Measurements from ENCODE around the gene PIGB.
"Not testable (repeated sequence)": the region's sequence is repeated elsewhere in the genome, so short reads cannot be mapped to it uniquely, and the experiment has no call there.

The PIGB gene

DNA sequence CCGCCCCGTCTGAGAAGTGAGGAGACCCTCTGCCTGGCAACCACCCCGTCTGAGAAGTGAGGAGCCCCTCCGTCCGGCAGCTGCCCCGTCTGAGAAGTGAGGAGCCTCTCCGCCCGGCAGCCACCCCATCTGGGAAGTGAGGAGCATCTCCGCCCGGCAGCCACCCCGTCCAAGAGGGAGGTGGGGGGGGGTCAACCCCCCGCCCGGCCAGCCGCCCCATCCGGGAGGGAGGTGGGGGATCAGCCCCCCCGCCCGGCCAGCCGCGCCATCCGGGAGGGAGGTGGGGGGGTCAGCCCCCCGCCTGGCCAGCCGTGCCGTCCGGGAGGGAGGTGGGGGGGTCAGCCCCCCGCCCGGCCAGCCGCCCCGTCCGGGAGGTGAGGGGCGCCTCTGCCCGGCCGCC, 16.2 kb upstream of the PIGB start:
- not testable (repeated sequence) for DNase-seq (ENCODE audit: low read depth)

DNA sequence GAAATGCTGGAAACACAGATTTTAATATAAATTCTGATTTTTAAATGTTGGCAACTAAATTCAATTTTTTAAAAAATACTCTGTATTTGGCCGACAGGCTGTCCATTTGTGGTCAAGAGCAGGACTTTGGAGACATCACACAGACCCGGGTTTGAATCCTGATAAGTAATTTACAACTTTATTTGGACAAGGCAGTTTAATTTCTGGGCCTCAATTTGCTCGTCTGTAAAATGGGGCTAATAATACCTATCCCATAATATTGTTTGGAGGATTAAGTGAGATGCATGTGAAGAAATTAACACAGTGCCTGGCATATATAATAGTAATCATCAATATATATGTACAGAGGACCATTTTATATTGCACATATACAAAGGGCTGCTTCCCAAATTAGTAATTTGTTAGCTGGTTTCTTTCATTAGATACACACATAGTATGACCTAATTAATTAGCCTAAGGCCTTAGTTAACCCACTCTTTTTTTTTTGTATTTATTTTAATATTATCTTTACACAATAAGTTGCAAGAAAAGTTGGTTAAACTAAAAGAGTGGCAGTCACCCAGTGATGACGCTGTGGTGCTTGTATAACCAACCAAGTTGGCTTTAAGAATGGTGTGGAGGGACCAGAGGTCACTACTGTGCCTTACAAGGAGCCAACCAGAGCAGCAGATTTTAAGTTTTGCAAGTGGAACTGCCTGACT, 665 bp downstream of the PIGB start:
- DNase-seq (ENCODE audit: low read depth), result no peak

DNA sequence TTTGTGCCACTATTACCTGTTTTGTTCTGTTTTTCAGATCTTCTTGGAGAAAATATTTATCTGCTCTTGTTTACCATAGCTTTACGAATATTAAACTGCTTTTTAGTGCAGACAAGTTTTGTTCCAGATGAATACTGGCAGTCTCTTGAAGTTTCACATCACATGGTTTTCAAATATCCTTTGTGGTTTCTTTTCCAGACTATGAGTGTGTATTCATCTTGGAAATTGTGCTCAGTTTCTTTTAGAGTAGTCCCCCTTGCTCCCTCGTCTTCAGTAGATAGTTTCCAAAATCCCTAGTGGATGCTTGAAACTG, 1.2 kb downstream of the PIGB start:
- DNase-seq (ENCODE audit: low read depth), result no peak

DNA sequence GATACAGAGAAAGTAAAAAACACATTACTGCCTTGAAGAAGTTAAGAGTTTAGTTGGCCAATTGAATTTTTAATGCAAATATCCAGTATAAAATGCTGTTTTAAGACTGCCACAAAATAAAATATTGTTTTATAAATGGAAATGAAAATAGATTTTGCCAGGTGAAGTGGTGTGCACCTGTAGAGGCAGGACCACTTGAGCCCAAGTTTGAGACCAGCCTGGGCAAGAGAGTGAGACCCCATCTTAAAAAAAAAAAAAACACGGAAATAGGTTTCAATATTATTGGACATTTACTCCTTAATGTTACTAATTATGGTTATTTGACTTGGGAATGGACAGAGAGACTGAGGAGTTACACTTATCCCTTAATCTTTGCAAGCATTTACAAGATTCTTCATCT, 1.9 kb downstream of the PIGB start:
- no peak for DNase-seq (ENCODE audit: low read depth)

DNA sequence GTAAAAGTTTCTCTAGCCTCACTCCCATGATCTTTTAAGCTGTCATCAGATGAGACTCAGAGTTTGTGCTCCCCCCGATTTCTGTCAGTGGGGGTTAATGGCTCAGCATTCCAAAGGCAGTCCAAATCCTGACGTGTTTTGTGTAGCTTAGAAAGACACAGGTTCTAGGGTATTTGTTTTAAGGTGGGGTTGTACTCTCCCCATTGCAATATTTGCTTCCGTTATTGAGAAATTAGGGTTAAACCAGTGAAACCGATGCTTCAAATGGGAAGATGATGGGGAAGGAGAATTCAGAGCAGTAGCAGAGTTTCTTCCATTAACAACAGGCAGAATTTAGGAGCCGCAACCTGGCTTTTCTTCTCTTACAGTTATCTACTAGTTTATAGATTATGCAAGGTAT, 3.4 kb downstream of the PIGB start:
- DNase-seq (ENCODE audit: low read depth), result no peak

DNA sequence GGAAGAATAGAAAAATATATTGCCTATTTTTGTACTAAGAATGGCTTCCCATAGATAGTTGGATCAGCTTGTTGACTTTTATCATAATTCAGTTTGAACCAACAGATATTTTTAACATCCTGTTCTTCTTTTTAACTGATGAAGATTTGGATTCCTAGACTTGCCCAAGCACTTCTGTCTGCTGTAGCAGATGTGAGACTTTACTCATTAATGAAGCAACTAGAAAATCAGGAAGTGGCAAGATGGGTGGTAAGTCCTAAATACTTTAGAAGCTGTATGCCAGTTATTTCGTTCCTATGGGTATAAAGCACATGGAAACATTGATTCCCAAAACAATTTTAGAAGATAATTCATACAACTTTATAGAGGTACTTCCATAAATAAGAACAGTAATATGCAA, 8.4 kb downstream of the PIGB start:
- no peak for DNase-seq (ENCODE audit: low read depth)

DNA sequence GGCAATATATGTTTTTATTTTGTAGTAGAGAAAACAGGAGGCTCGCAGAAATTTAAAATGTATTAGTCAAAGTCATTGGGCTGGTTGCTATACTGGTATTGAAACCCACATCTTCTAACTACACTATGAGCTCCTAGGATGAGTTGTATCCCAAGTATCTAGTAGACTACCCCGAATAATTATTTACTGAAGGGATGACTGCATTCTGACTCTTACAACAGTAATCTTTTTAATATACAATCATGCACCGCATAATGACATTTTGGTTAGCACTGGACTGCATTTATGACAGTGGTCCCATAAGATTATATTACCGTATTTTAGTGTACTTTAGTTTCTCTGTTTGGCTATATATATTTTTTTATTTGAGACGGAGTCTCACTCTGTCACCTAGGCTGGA, 15.3 kb downstream of the PIGB start:
- no peak for DNase-seq (ENCODE audit: low read depth)

DNA sequence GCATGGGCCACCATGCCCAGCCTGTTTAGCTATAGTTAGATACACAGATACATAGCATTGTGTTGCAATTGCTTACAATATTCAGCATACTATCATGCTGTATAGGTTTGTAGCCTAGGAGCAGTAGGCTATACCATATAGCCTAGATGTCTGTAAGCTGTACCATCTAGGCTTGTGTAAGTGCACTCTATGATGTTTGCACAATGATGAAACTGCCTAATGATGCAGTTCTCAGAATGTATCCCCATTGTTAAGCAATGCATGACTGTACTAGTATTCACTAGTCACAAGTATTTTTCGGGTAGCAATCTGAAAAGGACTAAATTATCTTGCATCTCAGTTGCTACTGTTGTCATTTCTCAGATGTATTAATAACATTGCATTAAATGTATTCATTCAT, 16.0 kb downstream of the PIGB start:
- no peak for DNase-seq (ENCODE audit: low read depth)

DNA sequence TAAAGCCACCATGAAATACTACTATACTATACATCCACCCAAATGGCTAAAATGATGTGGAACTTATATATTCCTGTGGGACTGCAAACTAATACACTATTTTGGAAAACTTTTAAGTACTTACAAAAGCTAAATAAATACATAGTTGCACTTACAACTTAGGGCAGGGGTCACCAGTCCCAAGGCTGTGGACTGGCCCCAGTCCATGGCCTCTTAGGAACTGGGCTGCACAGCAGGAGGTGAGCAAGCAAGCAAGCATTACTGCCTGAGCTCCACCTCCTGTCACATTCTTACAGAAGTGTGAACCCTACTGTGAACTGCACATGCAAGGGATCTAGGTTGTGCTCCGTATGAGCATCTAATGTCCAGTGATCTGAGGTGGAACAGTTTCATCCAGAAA, 18.1 kb downstream of the PIGB start:
- no peak for DNase-seq (ENCODE audit: low read depth)

DNA sequence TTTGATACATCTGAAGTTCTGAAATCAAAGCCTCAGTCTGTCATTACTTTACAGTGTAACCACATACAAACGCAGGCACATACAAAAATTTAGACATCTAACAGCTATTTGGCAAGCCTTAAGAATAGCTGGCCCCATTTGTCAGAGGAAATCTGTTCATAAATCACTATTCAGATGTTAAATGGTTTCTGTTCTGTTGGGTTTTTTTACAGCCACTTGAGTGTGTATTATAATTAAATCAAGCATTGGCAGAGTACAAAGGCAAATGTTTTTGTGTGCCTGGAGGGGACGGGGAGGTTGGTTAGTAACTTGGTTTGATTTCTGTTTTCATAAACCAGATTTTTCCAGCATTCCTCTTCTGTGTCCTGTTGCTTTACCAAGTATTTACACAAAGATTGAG, 24.1 kb downstream of the PIGB start:
- no peak for DNase-seq (ENCODE audit: low read depth)

DNA sequence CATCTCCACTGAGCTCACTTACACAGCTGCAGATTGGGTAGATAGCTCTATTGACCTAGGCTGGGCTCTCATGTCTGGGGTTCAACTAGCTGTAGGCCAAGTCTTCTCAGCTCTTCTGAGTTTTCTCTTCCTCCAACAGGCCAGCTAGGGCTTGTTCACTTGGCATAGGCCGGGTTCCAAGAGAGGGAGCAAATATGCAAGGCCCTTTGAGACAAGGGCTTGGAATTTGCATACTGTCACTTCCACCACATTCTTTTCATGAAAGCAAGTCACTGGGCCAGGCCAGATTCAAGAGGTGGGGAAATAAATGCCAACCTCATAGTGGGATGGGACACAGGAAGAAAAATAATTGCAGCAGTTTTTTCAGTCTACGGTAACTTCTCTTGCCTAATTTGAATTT, 25.2 kb downstream of the PIGB start:
- DNase-seq (ENCODE audit: low read depth), result no peak

DNA sequence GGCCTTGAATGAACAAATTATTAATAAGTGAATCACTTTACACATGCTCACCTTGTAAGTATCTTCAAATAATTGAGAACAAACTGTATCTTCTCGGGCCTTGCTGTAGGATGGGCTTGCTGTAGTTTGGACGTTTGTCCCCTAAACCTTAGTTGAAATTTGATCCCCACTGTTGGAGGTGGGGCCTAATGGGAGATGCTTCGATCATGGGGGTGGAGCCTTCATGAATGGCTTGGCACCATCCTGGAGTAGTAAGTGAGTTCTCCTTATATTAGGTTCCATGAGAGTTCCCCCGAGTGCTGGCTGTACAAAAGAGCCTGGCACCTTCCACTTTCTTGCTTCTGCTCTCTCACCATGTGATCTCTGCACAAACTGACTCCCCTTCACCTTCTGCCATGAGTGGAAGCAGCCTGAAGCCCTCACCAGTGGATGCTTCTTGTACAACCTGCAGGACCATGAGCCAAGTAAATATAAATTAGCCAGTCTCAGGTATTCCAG, 29.3 kb downstream of the PIGB start:
- no peak for DNase-seq (ENCODE audit: low read depth)

DNA sequence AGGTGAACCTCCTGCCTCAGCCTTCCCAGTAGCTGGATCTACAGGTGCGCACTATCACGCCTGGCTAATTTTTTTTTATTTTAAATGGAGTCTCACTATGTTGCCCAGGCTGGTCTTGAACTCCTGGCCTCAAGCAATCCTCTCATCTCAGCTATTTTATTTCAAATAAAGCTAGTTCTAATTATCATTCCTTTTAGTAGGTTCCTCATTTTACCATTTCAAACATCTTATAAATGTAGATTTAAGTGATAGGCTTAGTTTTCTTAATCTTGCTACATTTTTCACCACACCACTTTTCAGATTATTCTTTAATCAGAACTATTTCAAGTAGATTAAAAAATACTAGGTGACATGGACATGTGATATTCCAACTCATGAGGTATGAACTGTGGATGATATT, 30.3 kb downstream of the PIGB start:
- no peak for DNase-seq (ENCODE audit: low read depth)

DNA sequence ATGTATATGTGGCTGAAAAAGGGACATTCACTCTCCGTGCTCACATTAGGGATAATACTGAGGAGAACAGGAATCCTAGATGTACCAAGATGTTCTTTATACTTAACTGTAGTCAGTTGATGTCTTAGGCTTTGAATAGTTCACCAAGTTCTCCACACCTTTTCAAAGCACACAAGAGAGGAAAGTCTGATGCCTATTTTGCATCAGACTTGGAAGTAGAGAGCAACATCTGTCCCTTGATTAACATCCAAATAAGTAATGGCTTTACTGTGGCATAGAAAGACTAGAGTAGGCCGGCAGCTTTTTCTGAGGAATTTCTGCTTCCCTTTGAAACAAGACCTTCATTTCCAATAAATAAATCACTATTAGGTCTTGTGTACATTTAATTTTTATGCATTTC, 34.0 kb downstream of the PIGB start:
- no peak for DNase-seq (ENCODE audit: low read depth)

DNA sequence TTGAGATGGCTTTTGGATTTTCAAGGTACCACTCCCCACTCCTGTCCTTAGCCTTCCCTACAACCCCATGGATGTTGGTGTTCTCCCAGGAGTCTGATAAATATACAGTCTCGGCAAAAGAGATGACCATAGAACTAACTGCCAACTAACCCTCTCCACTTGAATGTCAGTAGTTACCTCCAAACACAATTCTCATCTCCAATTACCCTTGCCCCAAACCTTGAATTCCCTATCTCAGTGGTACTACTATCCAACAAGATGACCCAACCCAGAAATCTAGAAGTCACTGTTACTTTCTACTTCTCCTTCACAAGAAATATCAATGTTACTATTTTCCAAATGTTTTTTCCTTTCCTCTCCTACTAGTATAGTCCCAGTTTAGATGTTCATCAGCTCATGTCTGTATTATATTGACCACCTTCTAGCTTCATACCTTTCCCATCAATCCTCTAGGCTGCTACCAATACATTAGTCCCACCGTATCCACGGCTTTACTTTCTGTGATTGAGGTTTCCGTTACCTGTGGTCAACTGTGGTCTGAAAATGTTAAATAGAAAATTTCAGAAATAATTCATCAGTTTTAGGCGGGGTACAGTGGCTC, 38.1 kb downstream of the PIGB start:
- DNase-seq (ENCODE audit: low read depth), result no peak

DNA sequence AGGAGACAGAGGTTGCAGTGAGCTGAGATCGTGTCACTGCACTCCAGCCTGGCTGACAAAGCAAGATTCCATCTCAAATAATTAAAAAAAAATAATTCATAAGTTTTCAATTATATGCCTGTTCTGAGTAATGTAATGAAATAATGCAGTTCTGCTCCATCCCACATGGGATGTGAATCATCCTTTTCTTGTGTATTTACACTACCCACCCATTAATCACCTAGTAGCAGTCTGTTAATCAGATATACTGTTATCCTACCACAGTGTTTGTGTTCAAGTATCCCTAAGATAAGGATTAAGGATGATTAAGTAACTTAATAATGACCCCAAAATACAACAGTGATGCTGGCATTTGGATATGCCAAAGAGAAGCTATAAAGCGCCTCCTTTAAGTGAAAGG, 38.8 kb downstream of the PIGB start:
- no peak for DNase-seq (ENCODE audit: low read depth)

DNA sequence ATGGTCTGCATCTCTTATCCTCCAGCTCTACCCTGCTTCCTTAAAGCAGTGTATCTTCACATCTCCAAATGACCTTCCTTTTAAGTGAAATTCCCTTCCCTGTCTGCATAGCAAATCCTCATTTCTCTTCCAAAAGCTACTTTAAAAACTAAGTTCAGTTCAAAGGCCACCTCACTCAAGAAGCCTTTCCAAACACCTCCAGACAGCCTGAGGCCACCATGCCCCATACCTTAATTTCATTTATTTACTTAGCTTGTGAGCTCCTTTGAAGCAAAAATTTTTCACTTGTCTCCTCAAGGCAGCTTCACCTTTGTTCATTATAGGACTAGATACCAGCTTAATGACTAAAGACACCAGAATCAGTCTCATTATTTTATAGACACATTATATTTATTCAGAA, 39.4 kb downstream of the PIGB start:
- DNase-seq (ENCODE audit: low read depth), result no peak

DNA sequence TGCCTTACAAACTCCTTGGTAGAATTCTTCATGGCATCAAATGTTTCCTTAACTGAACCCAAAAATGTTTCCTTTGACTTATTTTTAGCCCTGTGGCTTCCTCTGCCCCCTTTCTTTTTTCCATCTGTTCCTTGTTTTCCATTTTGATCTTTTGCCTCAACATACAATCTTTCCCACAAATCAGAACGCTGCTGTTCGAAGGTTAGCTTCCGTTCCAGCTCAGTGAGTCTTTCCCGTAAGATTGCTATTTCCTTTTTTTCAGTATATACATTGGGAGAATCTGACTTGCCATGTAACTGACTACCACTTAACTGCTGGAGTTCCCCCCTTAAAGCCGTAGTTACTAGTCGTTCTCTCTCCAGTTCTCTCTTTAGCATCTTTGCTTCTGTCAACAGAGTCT, 41.2 kb downstream of the PIGB start:
- DNase-seq (ENCODE audit: low read depth), result no peak

DNA sequence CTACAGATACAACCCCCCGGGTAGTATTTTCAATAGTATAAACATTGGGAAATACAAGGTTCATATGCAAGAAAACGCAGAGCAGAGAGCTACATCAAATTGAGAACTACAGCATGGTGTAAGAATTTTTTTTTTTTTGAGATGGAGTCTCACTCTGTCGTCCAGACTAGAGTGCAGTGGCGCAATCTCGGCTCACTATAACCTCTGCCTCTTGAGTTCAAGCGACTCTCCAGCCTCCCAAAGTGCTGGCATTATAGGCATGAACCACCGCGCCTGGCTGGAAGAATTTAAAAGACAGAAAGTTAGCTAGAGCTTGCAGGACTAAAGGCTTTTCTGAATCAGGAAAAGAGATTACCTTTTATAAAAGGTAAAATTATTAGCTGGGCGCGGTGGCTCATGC, 42.0 kb downstream of the PIGB start:
- DNase-seq (ENCODE audit: low read depth), result no peak

DNA sequence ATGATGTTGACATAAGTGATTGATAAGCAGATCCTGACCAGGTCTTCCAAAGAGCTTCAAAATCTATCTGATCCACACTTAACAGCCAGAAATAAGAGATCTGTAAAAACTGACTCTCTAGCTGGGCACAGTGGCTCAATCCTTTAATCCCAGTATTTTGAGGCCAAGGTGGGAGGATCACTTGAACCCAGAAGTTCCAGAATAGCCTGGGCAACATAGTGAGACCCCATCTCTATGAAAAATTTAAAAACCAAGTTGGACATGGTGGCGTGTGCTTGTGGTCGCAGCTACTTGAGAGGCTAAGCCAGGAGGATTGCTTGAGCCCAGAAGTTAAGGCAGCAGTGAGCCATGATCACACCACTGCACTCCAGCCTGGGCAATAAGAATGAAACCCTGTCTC, 43.6 kb downstream of the PIGB start:
- DNase-seq (ENCODE audit: low read depth), result no peak

DNA sequence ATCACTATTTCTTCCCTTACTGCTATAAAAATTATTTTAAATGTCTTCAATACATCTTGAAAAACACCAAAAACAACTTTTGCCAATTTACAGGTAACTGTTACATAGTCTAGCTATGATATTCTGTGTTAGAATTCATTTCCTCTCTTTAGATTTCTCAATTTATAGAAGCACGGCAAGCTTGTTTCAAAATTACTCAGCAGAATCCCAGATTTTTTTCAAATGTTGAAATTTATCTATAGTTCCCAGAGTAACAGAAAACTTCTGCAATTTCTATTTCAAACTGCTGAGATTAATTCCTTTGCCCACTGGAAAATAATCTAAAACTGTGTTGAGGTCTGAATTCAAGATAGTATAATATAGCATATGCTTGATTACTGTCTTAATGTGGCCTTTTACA, 48.0 kb downstream of the PIGB start:
- no peak for DNase-seq (ENCODE audit: low read depth)

DNA sequence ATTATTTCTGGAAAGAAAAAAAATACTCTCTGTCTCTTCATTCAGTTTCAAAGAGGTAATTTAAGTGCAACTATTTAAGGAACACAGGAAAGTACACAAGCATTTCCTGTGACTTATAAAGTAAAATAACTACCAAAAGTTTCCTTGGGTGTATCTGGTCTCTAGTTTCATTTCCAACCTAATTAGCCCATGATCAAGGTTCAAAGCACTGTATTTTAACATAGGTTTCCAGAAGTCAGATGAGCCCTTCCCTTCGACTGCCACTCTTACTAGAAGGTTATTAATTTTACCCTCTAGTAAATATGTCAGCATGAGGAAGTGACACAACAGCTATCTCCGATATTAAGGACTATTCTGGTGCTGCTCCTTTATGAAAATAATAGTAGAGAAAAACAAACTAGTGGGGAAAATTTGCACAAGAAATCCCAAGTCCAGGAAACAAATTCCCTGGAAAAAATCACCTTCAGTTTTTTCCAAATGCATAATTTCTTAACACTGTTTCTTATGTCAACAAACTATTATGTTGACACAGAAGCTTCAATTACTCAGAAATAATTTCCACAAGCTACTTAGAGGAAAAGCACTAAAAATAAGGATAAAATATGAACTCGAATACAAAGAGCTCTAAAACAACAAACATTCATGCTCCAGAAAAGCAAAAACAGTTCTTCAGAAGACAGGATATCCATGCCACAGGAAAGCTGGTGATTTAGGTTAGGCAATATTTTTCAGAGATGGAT, 53.8 kb downstream of the PIGB start:
- no peak for DNase-seq (ENCODE audit: low read depth)

DNA sequence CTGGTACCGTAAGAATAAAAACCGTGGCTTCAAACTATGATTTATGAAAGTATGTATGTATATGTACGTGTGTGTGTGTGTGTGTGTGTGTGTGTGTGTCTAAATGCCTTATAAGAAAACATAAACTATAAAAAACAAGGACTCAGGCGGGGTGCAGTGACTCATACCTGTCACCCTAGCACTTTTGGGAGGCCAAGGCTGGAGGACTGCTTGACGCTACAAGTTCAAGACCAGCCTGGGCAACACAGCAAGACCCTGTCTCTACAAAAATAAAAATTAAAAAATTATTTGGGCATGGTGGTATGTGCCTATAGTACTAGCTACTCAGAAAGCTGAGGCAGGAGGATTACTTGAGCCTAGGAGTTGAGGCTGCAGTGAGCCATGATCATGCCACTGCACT, 60.1 kb downstream of the PIGB start:
- DNase-seq (ENCODE audit: low read depth), result no peak

DNA sequence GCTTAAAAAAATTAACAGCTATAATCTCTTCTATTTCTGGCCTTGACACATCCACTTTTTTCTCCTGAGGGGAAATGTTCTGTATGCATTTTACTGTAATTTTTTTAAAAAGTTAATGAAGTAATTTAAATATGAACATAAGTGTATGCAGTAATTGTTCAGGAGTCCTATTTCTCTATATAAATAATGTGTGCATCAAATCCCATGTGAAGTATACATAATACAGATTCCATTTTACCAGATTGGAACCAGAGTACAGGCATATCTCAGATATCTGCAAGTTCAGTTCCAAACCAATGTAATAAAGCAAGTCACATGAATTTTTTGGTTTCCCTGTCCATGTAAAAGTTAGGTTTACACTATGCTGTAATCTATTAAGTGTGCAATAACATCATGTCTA, 62.6 kb downstream of the PIGB start:
- DNase-seq (ENCODE audit: low read depth), result no peak

All from stimulated activated CD8-positive, alpha-beta memory T cell treated with anti-CD3 and anti-CD28 coated beads, Interleukin-4, amount 100 ng/mL, for 24 hours (primary cell).